Measurements from ENCODE around the gene ARSB.

DNA sequence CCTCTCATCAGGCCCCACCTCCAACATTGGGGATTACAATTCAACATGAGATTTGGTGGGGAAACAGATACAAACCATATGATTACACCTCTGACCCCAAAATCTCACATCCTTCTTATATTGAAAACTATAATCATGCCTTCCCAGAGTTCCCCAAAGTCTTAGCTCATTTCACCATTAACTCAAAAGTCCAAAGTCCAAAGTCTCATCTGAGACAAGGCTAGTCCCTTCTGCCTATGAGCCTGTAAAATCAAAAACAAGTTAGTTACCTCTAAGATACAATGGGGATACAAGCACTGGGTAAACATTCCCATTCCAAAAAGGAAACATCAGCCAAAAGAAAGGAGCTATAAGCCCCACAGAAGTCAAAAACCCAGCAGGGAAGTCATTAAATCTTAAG lies 26.8 kb upstream of the ARSB start:
- TF ChIP-seq CTCF (IDR thresholded peaks at IDR 0.05) = no peak
- TF ChIP-seq ZFX (IDR thresholded peaks at IDR 0.05; ENCODE audit: borderline replicate concordance) = no peak

All from 22Rv1 (cell line).